Gastrocnemius medialis (tissue), 4 donors: Measurements from ENCODE around the gene DCHS2.

ENCODE experiments used
- POLR2A ChIP-seq, 2 donors: fragments of 450-650 bp; IDR thresholded peaks; one replicate each; pipeline ENCODE4 v1.6.1; 2017; ENCODE audit warnings: antibody characterized with exemption in 2 of 2, mild to moderate bottlenecking in 2 of 2, moderate library complexity in 2 of 2
- TF ChIP-seq, protein P1 (sequence below), 5 experiments: fragments of 450-650 bp in 3 of 5; fragments of 200-600 bp in 2 of 5; sonication (generic) in 2 of 5; IDR thresholded peaks in 4 of 5; conservative IDR thresholded peaks in 1 of 5; 1 replicate in 4 of 5; 2 replicates in 1 of 5; pipeline ENCODE4 v1.5.1; 2016 to 2019; ENCODE audit warnings: antibody characterized with exemption in 5 of 5, mild to moderate bottlenecking in 3 of 5, moderate library complexity in 3 of 5

DNA sequence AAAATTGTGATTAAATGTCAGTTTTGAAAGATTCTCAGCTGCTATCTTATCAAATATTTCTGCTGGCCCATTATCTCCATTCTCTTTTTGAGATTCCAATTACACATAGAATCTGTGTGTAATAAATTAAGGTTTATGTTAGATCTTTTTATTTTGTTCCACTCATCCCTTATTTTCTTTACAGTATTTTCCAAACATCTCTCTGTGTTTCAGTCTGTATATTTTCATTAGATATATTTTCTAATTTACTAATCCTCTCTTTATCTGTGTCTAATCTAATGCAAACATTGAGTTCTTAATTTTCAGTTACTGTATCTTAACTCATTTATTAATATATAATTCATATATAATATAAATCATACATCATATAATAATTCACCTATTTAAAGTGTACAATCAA is 268.7 kb downstream of the DCHS2 start:
- TF ChIP-seq, protein P1, sequence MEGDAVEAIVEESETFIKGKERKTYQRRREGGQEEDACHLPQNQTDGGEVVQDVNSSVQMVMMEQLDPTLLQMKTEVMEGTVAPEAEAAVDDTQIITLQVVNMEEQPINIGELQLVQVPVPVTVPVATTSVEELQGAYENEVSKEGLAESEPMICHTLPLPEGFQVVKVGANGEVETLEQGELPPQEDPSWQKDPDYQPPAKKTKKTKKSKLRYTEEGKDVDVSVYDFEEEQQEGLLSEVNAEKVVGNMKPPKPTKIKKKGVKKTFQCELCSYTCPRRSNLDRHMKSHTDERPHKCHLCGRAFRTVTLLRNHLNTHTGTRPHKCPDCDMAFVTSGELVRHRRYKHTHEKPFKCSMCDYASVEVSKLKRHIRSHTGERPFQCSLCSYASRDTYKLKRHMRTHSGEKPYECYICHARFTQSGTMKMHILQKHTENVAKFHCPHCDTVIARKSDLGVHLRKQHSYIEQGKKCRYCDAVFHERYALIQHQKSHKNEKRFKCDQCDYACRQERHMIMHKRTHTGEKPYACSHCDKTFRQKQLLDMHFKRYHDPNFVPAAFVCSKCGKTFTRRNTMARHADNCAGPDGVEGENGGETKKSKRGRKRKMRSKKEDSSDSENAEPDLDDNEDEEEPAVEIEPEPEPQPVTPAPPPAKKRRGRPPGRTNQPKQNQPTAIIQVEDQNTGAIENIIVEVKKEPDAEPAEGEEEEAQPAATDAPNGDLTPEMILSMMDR (IDR thresholded peaks at IDR 0.05 in 4 of 5, conservative IDR thresholded peaks at IDR 0.05 in 1 of 5) = no peak
- no peak for TF ChIP-seq POLR2A (IDR thresholded peaks at IDR 0.05)
